Right atrium auricular region (tissue), 2 donors: Measurements from ENCODE around the gene MARK2. TPM values are rescaled to one million over a fixed set of nuclear protein-coding genes. Genes with fewer than 3 reads are reported as not detected.

Source experiments
- DNase-seq: peaks from one replicate; pipeline ENCODE4 v3.0.0-alpha.2; 2019; ENCODE audit warnings: low spot score
- H3K27ac ChIP-seq, 2 donors: fragments of 200-600 bp; sonication (generic); 1 replicate in 1 of 2; 2 replicates in 1 of 2; pipeline ENCODE4 v1.5.1; 2016 to 2019
- H3K27me3 ChIP-seq, 2 donors: fragments of 200-600 bp; sonication (generic); one replicate each; pipeline versions ENCODE4 v1.5.1 to v1.6.0; 2017 to 2019
- H3K36me3 ChIP-seq: fragments of 200-600 bp; sonication (generic); one replicate; pipeline ENCODE4 v1.5.1; 2016
- H3K4me1 ChIP-seq, 2 donors: fragments of 200-600 bp; sonication (generic); one replicate each; pipeline versions ENCODE4 v1.5.1 to v1.6.0; 2017 to 2019
- H3K4me3 ChIP-seq, 2 donors: fragments of 200-600 bp; sonication (generic); 1 replicate in 1 of 2; 2 replicates in 1 of 2; pipeline ENCODE4 v1.5.1; 2017 to 2019; ENCODE audit warnings: mild to moderate bottlenecking in 1 of 2, moderate library complexity in 1 of 2
- H3K9me3 ChIP-seq, 2 donors: fragments of 200-600 bp; sonication (generic); one replicate each; pipeline ENCODE4 v1.5.1; 2019
- total RNA-seq, 2 donors: library from RNA; depleted of rRNA; stranded (reverse); fragments of >200 nt; gene quantifications; one replicate each; pipeline ENCODE4 v1.1.0, GENCODE V29; 2016
- TF ChIP-seq, protein P1 (sequence below), 2 donors: fragments of 200-600 bp; sonication (generic); IDR thresholded peaks; one replicate each; pipeline ENCODE4 v1.5.1; 2019; ENCODE audit warnings: antibody characterized with exemption in 2 of 2

MARK2 gene
- total RNA-seq, 2 donors from 2014 or later: 29.3 to 31.5 TPM

DNA sequence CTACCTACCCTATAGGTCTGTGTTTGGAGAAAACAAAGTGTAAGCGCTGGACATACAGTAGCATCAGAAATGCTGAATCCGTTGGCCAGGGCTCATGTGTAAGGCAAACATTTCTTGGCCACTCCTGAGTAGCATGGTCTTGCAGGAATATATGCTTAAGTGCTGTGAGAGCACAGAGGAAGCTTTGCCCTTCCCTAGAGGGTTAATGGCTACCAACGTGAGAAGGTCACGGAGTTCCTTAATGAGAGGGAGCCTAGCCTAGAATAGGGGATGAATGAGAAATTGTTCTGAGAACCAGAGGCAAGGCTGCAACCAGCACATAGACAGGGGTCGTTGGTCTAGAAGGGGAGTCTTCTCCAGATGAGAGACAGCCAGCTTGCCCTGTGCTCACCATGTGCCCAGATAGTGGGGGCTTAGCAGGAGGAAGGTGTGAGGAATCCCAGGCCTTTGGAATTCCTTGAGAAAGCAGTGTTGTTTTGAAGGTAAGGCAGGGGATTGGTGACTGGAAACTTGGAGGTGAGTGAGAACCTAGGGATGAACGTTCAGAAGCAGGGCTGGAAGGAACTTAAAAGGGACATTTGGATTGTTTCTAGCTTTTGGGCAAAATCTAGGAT, 48.6 kb downstream of the MARK2 start:
- no peak for DNase-seq
- Histone ChIP-seq H3K27ac (peak overlapping the region; percentile 75 to 82), H3K9me3 (no peaks in the 10 kb centered on the region), H3K27me3 (no peaks in the 10 kb centered on the region), H3K36me3 (no peaks in the 10 kb centered on the region), H3K4me1 (peaks cover 0 to 63% of the 10 kb centered on the region in 2 donors), H3K4me3 (peak overlapping the region in 1 of 2 donors; percentile 39)
- TF ChIP-seq, protein P1, sequence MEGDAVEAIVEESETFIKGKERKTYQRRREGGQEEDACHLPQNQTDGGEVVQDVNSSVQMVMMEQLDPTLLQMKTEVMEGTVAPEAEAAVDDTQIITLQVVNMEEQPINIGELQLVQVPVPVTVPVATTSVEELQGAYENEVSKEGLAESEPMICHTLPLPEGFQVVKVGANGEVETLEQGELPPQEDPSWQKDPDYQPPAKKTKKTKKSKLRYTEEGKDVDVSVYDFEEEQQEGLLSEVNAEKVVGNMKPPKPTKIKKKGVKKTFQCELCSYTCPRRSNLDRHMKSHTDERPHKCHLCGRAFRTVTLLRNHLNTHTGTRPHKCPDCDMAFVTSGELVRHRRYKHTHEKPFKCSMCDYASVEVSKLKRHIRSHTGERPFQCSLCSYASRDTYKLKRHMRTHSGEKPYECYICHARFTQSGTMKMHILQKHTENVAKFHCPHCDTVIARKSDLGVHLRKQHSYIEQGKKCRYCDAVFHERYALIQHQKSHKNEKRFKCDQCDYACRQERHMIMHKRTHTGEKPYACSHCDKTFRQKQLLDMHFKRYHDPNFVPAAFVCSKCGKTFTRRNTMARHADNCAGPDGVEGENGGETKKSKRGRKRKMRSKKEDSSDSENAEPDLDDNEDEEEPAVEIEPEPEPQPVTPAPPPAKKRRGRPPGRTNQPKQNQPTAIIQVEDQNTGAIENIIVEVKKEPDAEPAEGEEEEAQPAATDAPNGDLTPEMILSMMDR (IDR thresholded peaks at IDR 0.05): no peak

DNA sequence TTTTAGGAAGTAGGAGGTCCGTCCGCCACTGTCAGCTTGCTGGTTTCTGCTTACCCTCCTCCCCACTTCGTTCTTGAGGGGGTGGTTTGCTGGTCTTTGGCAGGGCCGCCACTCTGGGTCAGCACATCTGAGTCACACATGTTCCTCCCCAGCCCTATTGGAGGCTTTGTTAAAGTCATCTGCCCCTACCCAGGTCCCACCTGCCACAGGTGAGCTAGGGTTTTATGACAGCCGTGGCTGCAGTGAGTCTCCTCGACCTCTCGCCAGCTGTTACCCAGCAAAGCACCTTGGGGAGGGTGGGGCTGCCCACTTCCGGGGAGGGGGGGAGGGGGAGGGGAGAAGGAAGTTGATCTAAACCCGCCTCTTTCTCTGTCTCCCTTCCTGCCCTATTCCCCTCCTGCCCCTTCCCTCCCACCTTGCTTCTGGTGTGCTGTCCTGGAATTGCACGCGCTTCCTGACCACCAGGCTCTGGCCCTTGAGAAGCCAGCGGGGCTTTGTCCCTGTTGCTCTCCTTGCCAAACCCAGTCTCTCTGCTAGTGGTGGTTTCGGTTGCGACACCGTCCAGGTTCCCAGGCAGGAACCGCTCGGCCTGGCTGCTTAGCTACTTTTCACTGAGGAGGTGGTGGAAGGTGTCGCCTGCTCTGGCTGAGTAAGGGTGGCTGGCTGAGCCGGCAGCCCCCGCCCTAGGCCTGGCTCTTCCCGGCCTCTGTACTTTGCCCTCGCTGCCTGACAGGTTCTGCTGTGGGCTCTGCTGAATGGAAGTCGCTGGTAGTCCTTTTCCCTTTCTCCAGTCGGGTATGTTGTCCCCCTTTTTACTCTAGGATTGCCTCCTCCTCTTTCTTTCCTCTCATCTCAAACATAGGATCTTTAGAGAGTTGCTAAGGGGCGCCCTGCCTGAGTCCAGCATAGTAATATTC, 49.5 kb downstream of the MARK2 start:
- peak; percentile 73 for DNase-seq
- Histone ChIP-seq H3K4me1 (peaks cover 0 to 53% of the 10 kb centered on the region in 2 donors), H3K9me3 (no peaks in the 10 kb centered on the region), H3K27me3 (no peaks in the 10 kb centered on the region), H3K4me3 (peak overlapping the region; percentile 11 to 39), H3K36me3 (no peaks in the 10 kb centered on the region), H3K27ac (peak overlapping the region; percentile 75 to 82)
- TF ChIP-seq, protein P1 (IDR thresholded peaks at IDR 0.05): no peak

DNA sequence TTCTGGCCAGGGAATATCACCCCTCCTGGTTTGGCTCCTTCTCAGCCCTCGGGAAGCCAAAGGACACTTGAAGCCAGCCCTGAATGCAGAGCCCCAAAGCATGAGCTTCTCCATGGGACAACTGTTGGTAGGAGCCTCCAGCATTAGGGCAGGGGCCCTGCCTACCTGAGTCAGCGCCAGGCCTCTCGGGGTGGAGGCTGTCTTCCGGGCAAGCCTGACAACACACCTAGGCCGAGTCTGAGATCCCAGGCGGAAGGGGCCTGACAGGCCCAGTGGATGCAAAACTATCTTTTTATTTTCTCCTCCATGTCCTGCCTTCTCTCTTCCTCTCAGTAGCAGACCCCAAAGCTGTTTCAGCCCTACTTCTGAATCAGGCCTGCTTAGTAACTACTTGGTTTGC, 50.4 kb downstream of the MARK2 start:
- H3K27ac ChIP-seq: peak overlapping the region; percentile 75 to 82
- H3K9me3 ChIP-seq: no peaks in the 10 kb centered on the region
- DNase-seq: no peak
- H3K27me3 ChIP-seq: no peaks in the 10 kb centered on the region
- H3K4me3 ChIP-seq: no peak overlapping the region
- no peaks in the 10 kb centered on the region for H3K36me3 ChIP-seq
- TF ChIP-seq, protein P1 (IDR thresholded peaks at IDR 0.05): no peak
- peaks cover 0 to 44% of the 10 kb centered on the region in 2 donors for H3K4me1 ChIP-seq

DNA sequence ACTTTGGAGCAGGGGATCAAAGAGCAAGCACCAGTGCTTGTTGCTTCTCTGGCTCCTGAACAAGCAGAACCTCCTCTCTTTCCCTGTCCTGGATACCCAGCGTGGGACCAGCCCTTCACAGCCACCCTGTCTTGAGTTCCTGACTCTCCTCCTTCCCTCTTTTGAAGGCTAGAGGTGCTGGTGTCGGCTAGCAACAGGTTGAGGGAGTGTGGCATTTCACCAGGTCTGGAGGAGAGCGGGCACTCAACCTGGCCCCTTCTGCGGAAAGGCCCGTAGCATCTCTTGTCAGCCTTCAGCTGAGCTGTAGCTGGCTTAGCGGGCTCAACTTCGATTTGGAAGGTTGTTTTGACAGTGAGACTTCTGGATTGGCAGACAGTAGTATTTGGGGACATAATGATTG, 51.5 kb downstream of the MARK2 start:
- H3K9me3 ChIP-seq: no peaks in the 10 kb centered on the region
- H3K36me3 ChIP-seq: peaks cover 4% of the 10 kb centered on the region
- TF ChIP-seq, protein P1 (IDR thresholded peaks at IDR 0.05): no peak
- no peaks in the 10 kb centered on the region for H3K27me3 ChIP-seq
- H3K4me1 ChIP-seq: peaks cover 0 to 39% of the 10 kb centered on the region in 2 donors
- H3K27ac ChIP-seq: no peak overlapping the region
- no peak for DNase-seq
- H3K4me3 ChIP-seq: no peak overlapping the region

DNA sequence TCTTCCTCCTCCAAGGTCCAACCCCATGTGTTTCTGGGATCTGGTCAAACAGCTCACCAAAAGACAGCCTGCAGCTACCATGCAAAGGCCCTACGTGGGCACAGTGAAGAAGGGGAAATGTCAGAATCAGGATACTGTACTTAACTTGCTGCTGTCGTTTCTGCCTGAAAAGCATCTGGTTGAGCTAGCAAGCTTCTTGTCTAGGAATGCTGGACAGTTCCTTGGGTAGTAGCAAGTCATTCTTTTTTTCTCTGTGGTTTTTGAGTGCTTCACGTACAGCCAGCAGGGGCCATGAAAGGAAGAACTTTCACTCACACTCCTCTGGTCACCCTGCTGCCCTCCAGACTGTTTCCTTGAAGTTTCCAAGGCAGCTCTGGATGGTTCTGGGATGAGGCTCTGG, 53.3 kb downstream of the MARK2 start:
- Histone ChIP-seq H3K4me3 (no peak overlapping the region), H3K9me3 (no peaks in the 10 kb centered on the region), H3K27ac (no peak overlapping the region), H3K4me1 (peaks cover 0 to 48% of the 10 kb centered on the region in 2 donors), H3K36me3 (peaks cover 20% of the 10 kb centered on the region), H3K27me3 (no peaks in the 10 kb centered on the region)
- no peak for DNase-seq
- TF ChIP-seq, protein P1 (IDR thresholded peaks at IDR 0.05): no peak
